DND-41 (cell line): ENCODE data around the gene TMED4.

Source experiments
- EZH2 ChIP-seq: IDR thresholded peaks from 3 replicates; pipeline ENCODE4 v1.6.1; 2012; ENCODE audit warnings: borderline replicate concordance, low read depth, mild to moderate bottlenecking, moderate library complexity, low read length, inconsistent platforms; ENCODE audit not compliant: severe bottlenecking
- TF ChIP-seq, protein P1 (sequence below): IDR thresholded peaks from 2 replicates; pipeline ENCODE4 v1.5.1; 2012; ENCODE audit warnings: borderline replicate concordance, low read length, moderate library complexity, mild to moderate bottlenecking; ENCODE audit not compliant: poor library complexity, severe bottlenecking; ENCODE audit errors: extremely low read depth

DNA sequence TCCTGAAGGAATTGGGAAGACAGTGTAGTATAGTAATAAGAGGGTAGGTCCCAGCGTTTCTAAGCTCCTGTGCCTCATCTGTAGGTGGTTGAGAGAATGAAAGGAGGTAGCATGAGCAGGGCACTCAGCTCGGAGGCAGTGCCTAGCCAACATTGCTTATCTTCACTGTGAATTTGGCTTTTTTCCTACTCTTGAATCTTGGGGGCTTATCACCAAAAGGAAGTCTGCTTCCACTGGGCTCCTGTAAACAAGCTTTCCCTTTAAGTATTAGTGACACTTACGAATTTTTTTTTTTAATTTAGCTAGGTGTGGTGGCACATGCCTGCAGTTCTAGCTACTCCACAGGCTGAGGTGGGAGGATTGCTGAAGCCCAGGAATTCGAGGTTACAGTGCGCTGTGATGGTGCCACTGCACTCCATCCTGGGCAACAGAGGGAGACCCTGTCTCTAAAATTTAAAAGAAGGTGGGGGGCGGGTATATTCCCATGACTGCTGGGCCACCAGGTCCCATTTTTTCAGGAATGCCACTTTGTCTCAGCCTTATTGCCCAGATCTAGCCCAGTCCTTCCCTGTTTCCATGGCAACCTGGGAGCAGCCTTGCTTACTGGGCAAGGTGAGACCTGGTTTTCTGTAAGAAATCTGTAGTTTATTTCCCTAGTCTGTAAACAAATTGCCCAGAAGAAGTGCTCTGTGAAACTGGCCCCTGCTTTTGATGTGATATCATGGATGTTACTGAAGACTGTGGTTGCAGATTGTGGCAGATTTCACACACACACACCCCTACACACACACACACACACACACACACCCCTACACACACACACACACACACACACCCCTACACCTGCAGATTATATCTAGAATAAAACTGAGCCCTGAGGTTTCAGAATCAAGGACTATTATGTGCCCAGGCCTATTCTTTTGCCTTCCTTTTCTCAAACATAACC, 43.8 kb upstream of the TMED4 start:
- TF ChIP-seq, protein P1, sequence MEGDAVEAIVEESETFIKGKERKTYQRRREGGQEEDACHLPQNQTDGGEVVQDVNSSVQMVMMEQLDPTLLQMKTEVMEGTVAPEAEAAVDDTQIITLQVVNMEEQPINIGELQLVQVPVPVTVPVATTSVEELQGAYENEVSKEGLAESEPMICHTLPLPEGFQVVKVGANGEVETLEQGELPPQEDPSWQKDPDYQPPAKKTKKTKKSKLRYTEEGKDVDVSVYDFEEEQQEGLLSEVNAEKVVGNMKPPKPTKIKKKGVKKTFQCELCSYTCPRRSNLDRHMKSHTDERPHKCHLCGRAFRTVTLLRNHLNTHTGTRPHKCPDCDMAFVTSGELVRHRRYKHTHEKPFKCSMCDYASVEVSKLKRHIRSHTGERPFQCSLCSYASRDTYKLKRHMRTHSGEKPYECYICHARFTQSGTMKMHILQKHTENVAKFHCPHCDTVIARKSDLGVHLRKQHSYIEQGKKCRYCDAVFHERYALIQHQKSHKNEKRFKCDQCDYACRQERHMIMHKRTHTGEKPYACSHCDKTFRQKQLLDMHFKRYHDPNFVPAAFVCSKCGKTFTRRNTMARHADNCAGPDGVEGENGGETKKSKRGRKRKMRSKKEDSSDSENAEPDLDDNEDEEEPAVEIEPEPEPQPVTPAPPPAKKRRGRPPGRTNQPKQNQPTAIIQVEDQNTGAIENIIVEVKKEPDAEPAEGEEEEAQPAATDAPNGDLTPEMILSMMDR, result no peak
- no peak for TF ChIP-seq EZH2
